PC-9 (cell line): ENCODE results near the gene UBE2S.

Experiments used
- EZH2 ChIP-seq: fragments of 200-600 bp; sonication (generic); IDR thresholded peaks from 2 replicates; pipeline ENCODE4 v1.8.0; 2017; ENCODE audit warnings: antibody characterized with exemption, low read depth
- TF ChIP-seq, protein P1 (sequence below): fragments of 200-600 bp; sonication (generic); conservative IDR thresholded peaks from 2 replicates; pipeline ENCODE4 v1.6.1; 2017; ENCODE audit warnings: mixed run types, antibody characterized with exemption, mild to moderate bottlenecking, moderate library complexity

DNA sequence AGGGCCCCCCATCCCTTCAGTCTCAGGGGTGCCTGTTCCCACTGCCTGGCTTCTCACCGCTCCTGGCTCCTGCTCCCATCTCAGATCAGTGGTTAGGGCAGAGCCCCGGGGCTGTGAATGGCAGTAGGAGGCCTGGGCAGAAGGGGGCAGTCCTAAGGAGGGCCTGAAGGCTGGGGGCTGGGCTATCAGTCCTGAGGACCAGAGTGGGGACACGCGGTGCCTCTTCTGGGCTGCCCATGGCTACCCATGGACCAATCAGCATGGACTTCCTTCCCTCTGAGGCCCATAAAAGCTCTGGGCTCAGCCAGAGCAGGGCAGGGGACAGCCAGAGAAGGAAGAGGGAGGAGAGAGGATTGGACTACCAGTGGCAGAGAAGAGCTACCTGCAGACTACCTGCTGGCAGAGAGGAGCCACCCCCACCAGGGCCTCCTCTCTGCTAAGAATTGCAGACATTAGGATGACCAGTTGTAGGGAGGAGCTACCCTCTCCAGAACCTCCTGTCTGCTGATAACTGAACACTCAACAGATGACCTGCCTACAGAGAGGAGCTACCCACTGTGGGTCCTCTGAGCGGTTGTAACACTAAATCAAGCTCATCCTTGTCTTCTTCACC, 12.1 kb upstream of the UBE2S start:
- TF ChIP-seq, protein P1, sequence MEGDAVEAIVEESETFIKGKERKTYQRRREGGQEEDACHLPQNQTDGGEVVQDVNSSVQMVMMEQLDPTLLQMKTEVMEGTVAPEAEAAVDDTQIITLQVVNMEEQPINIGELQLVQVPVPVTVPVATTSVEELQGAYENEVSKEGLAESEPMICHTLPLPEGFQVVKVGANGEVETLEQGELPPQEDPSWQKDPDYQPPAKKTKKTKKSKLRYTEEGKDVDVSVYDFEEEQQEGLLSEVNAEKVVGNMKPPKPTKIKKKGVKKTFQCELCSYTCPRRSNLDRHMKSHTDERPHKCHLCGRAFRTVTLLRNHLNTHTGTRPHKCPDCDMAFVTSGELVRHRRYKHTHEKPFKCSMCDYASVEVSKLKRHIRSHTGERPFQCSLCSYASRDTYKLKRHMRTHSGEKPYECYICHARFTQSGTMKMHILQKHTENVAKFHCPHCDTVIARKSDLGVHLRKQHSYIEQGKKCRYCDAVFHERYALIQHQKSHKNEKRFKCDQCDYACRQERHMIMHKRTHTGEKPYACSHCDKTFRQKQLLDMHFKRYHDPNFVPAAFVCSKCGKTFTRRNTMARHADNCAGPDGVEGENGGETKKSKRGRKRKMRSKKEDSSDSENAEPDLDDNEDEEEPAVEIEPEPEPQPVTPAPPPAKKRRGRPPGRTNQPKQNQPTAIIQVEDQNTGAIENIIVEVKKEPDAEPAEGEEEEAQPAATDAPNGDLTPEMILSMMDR, result no peak
- no peak for TF ChIP-seq EZH2
